ENCODE results near the gene KRT82.
"Not testable (repeated sequence)": the region's sequence is repeated elsewhere in the genome, so short reads cannot be mapped to it uniquely, and the experiment has no call there.

Gene KRT82

DNA sequence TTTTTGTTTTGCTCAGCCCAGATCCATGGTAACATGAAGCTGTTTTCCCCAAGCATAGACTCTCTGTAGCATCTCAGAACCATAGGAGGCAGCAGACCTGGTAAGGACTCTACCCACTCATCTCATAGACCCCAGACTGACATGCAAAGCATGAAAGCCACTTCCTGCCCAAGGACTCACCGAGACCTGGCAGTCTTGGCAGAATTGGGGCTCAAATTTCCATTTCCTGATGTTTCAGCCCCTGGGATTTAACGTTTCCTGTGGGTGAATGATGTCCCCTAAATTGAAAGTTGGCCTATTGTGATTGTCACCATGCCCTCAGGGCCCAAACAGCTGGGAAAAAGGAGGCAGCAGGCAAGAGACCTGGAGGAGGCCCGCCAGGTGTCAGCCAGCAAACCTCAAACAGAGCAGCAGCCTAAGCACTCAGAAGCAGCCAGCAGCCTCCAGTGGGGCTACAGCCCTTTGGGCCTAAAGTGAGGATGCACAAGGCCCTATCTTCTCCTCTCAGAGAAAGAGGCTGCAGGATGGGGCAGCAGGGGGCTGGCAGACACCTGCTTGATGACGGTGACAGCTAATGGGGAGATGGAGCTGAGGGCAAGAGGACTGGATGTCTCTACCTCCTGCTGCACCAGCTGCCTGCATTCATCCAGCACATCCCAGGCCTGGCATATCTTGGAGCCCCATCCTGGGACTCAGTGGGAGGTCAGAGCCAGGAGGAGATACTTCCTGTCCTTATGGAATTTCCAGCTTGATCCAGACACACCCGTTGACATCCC is 47.4 kb downstream of the KRT82 start:
- FAIRE-seq = no peak

DNA sequence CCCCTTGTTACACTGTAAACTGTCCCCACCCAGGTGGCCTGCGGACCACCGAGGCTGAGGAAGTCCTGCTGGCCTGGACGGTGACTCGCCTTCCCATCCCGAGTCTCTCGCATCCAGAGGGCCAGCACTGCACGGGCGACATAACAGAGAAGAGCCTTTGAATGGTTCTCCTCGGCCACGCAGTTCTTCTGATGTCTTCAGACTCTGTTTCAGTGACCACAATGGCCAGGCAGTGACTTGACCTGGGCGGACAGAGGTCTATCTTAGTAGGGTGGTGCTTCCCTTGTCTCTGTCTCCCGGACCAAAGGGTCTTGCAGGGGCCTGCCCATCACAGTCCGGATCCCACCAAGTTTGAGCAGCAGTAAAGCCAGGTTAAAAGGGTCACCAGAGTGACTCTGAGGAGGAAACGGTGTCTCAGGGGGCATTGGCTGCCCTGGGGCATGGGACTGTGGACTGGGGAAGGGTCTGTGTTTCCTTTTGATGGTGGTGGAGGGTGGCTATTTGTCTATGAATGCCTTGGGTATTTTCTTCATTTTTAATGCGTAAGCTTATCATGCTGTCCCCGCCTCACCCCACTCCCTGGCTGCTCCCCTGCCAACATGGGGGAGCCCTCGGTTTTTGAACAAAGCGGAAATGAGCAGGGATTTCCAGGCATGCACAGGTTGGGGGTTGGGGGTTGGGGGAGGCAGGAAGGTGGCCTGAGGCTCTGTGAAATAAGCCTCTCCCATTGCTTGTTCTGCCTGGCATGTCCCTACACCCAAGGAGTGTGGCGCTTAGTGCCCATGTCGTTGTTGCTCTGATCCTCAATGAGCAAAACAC is 49.2 kb downstream of the KRT82 start:
- no peak for FAIRE-seq

DNA sequence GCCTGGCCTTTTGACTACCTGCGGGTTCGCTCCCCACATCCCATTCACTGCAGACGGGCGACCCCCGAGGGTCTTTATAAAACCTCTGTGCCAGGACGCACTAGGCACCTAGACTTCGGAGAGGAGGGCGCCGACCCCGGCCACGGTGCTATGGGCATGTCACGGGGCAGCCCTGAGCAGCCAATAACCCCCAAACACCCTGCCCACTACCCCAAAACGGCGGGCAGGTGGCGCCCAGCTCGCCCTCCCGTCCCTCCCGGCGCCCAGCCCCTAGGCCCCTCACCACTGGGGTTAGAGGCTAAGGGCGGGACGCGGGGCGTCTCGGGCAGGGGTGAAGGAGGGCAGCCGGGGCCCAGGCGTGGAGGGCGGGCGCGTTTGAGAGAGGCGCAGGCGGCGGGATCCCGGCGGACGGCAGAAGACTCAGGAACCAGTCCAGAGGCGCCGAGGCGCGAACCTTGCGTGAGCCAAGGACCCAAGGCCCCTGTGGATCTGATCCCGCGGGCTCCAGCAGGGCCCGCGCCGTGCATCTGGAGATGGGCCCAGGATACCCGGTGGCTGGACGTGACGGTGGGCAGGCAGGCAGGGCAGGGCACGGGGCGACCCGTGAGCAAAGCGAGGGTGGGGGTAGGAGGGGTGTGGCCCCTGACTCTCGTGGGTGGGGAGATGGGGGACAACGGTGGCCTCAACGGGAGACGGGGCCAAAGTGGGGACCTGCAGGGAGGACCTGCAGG is 49.9 kb downstream of the KRT82 start:
- no peak for FAIRE-seq

DNA sequence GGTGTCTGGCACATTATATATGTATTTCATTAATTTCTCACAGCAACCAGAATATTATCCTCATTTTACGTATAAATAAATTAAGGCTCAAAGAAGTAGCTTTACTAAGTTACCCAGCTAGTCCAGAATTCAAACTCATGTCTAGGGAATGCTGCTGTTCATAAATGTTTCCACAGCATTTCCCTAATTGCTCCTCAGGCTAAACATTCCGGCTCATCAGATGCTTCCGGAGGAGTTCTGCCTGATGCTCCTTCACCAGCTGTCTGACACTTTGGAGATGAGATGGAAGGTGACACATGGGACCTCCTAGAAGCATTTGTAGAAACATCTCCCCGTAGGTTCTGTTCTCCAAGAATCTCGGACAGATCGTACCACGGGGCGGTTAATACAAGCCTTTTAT is 51.0 kb downstream of the KRT82 start:
- no peak for FAIRE-seq

DNA sequence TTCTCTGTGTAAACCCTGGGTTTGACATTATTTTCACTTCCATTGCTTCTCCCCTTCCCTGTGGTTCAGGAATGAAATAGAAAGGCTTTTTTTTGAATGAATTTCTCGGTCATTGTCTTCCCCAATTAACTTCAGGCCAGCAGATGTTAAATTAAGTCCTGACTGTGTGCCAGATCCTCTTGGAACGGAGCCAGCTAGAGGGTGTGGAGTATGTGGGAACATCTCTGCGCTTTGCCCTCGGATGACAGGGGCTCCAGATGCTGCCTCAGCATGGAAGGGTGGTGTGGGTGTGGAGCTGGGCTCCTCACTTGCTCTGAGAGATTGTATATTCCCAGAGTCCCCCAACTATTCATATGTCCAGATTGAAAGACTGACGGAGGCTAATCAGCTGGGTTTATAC is 51.9 kb downstream of the KRT82 start:
- FAIRE-seq = no peak

DNA sequence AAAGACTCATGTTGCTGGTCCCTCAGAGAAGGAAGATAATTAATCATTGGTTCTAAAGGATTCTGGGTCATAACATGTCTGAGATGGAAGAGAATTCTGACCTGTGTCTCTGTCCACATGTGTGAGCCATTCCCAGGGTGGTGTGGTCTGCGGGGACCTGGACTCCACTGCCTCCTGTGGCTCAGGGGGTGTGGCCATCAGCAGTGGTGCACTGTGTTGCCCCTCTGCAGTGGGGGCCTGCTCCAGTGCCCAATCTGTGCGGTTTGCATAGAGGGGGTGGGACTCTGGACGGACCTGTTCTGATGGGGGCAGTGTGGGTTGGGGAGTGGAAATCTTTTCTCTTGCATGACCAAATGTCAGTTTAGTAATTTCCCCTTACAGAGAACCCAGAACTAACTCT is 52.4 kb downstream of the KRT82 start:
- FAIRE-seq = no peak

DNA sequence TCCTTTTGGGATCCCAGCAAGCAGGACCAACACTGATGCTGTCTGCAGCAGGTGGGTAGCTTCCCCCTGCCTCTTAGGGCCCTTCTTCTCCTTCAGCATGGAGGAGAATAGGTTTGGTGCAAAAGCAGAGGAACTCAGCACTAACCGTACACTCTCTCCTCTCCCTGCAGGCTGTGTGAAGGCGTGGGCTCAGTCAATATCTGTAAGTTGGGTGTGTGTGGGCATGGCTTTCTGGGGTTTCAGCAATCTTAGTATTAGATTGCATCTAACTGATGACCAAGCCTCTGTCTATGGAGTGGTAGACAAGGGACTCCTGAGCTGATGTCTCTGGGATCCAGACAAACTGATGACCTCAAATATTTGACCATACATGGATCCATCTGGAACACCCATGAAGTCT is 53.2 kb downstream of the KRT82 start:
- FAIRE-seq = no peak

DNA sequence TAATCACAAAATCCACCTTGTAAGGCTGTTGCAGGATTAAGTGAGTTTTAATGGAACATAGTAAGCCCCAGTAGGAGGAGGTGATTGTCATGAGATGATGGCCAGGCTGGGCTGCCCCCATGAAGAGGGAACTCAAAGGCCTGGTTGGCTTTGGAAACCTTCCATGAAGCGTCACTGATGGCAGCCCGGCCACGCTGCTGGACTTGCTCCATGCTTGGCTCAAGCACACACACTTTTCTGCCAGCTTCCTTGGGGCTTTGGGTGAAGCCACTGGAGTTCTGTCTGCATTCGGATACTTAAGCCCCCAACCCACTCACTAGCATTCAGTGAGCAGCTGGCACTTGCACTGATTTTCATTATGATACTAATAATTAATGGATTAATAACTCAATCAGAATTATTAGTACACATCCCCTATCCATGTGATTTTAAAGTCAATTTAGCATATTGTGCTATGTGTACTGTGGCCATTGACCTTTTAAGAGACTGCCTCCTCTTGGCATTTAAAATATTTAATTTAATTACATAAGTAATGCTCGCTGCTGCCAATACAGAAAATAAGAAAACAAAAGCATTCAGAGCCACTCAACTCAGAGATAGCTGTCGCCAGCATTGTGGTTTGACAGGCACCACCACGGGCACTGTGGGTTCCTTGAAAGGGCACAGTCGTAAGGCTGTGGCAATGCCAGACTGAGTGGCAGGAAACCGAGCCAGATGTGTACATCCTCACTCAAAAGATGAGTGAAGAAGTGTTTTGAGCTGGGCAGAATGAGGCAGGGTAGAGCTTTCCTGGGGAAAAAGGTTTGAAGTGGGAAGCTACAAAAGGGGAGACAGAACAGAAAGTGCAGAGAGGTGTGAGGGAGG is 54.7 kb downstream of the KRT82 start:
- no peak for FAIRE-seq

DNA sequence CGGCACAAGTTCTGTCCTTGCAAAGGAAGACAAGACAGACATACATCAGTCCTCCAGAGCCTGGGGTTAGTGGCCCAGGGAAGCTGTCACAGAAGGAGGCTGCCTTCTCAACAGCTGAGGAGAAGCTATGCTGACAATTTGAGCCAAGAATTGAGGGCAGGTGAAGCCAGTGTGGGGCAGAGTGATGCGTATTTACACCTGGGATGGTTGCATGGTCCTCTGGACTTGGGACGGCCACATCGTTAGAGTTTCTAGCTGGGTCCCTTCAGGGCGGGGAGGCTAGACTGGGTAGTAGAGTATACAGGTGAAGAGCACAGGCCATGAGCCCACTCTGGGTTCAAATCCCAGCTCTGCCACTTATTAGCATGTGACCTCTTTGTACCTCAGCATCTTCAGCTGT is 55.3 kb downstream of the KRT82 start:
- FAIRE-seq = no peak

DNA sequence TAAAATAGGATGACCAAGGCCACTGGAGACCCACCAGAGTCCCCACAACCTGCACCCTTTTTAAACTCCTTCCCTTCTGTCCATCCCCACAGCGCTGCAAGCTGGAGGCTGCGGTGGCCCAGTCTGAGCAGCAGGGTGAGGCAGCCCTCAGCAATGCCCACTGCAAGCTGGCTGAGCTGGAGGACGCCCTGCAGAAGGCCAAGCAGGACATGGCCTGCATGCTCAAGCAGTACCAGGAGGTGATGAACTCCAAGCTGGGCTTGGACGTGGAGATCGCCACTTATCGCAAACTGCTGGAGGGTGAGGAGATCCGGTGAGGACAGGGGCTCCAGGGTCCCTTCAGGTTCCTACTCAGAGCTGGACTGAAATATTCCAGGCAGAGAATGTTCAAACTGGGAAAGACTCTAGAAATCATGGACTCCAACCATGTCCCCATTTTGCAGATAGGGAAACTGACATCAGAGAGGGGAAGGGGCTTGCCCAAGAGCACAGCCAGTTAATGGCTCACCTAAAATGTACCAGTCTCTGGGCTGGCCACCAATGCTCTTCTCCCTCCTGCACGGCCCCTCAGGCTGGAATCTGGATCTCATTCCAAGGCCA is 56.0 kb downstream of the KRT82 start:
- FAIRE-seq = no peak

DNA sequence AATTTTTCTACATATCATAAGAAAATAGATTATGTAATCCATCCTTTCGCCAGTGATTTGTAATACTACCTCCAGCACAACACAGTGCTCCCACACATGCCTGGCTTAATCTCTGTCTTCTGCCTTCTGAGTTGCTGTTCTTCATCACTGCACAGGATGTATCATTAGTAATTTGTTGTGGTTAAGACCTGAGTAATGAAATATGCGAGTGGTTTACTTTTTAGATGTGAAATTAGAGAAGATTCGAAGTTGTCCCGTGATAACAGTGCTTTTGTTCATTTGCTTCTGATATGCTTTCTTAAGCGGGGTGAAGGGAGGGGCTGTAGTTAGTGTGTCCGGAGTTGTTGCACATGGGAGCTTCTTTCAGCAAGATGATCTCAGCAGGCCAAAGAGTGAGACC is 56.9 kb downstream of the KRT82 start:
- FAIRE-seq = no peak

DNA sequence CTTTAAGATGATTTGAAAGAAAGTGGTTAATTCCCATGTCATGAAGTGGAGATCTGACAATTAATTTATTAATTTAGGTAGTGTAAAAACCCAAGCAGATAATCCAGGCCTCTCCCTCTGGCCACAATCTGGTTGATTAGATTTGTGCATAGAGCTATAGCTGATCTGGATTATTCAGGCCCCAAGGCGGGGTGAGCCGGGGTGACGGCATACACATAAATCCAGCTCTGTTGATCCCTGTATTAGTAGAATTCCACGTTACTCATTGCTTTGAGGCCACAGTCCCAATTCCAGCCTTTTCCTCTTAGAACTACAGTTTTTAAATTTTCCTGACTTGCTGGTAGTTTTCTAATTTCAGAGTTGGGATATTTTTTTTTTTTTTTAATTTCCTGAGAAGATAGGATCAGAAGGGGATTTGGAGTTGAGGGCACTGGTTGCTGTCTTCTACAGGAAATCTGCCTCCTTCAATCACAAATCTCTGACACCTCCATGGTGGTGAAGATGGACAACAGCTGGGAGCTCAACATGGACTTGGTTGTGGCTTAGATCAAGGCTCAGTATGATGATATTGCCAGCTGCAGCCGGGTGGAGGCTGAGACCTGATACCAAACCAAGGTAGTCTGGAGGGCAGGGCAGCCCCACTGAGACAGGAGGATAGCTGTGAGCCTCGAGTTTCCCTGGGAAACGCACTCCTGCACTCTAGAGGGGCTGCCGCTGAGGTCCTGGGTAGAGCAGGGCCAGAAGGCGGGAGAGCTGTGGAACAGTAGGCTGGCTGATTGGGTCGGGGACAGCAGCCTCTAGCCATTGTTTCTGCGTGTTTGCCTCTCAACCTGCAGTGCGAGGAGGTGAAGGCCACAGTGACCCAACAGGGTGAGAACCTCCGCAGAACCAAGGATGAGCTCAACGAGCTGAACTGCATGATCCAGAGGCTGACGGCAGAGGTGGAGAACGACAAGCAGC is 58.3 kb downstream of the KRT82 start:
- FAIRE-seq = no peak

DNA sequence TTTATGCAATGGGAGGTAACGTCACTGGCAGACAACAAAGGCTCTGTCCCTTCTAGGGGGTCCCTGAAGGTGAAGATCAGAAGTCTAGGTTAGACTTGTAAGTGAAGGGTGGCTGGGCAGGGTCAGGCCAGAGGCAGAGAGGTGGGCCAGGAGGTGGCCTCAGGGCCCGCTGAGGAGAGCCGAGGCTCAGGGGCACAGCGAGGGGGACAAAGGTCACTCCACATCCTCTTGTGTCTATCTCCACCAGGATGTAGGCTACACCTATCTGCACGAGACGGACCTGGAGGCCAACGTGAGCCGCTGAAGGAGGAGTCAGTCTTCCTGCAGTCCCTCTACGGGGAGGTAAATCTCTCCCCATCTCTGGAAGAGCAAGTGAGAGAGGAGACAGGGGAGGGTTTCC is 59.1 kb downstream of the KRT82 start:
- FAIRE-seq = no peak

DNA sequence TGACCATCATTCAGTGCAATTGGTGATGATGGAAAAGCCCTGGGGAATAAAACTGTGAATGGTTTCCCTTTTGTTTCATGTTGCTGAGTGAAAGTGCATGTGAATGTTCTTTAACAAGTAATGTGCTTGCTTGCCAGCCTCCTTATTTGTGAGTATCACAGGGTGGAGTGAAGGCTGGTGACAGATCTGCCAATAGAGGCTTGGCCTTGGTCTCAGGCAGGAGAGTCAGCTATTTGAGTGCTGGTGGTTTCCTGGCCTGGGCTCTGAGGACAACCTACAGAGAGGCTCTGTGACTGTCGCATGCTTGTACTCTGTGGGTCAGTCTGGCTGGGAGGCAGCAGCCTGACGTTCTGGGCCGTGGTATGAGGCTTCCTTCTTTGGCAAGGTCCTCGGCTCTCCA is 59.5 kb downstream of the KRT82 start:
- no peak for FAIRE-seq

DNA sequence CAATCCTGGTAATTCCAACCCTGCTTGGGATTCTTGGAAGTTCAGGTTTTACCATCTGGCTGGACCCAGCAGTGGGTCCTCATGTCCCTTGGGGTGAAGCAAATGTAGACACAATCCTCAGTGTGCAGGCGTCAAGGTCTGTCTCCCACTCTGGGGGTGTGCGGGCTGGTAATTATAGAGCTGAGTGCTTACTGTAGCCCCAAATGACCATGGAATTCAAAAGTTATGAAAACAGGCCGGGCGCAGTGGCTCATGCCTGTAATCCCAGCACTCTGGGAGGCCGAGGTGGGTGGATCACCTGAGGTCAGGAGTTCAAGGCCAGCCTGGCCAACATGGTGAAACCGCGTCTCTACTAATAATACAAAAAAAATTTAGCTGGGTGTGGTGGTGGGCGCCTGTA is 61.1 kb downstream of the KRT82 start:
- FAIRE-seq = not testable (repeated sequence)

DNA sequence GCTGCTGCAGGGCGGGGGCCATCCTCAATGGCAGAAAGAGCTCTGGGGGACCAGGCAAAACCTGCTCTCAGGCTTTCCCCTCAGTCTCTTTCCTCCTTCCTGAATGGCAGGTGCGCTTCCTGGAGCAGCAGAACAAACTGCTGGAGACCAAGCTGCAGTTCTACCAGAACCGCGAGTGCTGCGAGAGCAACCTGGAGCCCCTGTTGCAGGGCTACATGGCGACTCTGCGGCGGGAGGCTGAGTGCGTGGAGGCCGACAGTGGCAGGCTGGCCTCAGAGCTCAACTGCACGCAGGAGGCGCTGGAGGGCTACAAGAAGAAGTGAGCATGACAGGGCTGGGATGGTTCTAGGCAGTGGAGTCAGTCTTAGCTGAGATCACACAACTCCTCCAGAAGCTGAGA is 62.0 kb downstream of the KRT82 start:
- FAIRE-seq = no peak

Data from colon (tissue), 2 donors.